K562 (cell line): ENCODE results near the gene ADAT3. TPM values are rescaled to one million over a fixed set of nuclear protein-coding genes. Genes with fewer than 3 reads are reported as not detected.

Experiments used
- CCNT2 ChIP-seq: IDR thresholded peaks from 2 replicates; pipeline ENCODE4 v1.6.1; 2011; ENCODE audit warnings: borderline replicate concordance, low read depth, mild to moderate bottlenecking, moderate library complexity, mixed read lengths, low read length; ENCODE audit not compliant: insufficient read length; ENCODE audit errors: extremely low read depth
- CREB3 ChIP-seq: fragments of 450-650 bp; conservative IDR thresholded peaks from 2 replicates; pipeline ENCODE4 v1.6.1; 2016; ENCODE audit warnings: missing genetic modification characterization, low read depth, mild to moderate bottlenecking, missing compliant biosample characterization, moderate library complexity
- CREM ChIP-seq: IDR thresholded peaks from 2 replicates; pipeline ENCODE4 v1.6.1; 2014; ENCODE audit warnings: antibody characterized with exemption, low read depth
- E2F3 ChIP-seq: fragments of 250-450 bp; sonication (Bioruptor Pico); IDR thresholded peaks from 2 replicates; pipeline ENCODE4 v1.4.0; 2020; ENCODE audit warnings: mild to moderate bottlenecking
- E2F8 ChIP-seq: fragments of 450-650 bp; IDR thresholded peaks from 2 replicates; pipeline ENCODE4 v1.7.1; 2018; ENCODE audit warnings: mild to moderate bottlenecking, low read depth; ENCODE audit not compliant: partially characterized antibody
- ELF4 ChIP-seq: fragments of 450-650 bp; formaldehyde crosslinking; IDR thresholded peaks from 2 replicates; pipeline ENCODE4 v1.4.0; 2022; ENCODE audit warnings: missing genetic modification characterization
- HDAC3 ChIP-seq: fragments of 450-650 bp; IDR thresholded peaks from 2 replicates; pipeline ENCODE4 v1.6.1; 2018; ENCODE audit warnings: borderline replicate concordance, mild to moderate bottlenecking, moderate library complexity; ENCODE audit not compliant: partially characterized antibody
- JUND ChIP-seq, 2 experiments: IDR thresholded peaks; 2 replicates in 1 of 2; 3 replicates in 1 of 2; pipeline ENCODE4 v1.6.1; 2011; ENCODE audit warnings: borderline replicate concordance in 2 of 2, low read depth in 2 of 2, low read length in 2 of 2, improper control_type of control experiment in 1 of 2, missing biosample characterization in 1 of 2, missing genetic modification characterization in 1 of 2, missing genetic modification reagents in 1 of 2
- MEIS2 ChIP-seq: fragments of 450-650 bp; IDR thresholded peaks from 2 replicates; pipeline ENCODE4 v1.6.1; 2014; ENCODE audit warnings: mild to moderate bottlenecking; ENCODE audit not compliant: partially characterized antibody
- NCOR1 ChIP-seq: fragments of 450-650 bp; IDR thresholded peaks from 2 replicates; pipeline ENCODE4 v1.6.1; 2016; ENCODE audit warnings: mild to moderate bottlenecking, moderate library complexity
- POU5F1 ChIP-seq: fragments of 150-350 bp; IDR thresholded peaks from 2 replicates; pipeline ENCODE4 v1.6.1; 2014; ENCODE audit warnings: borderline replicate concordance, low read length, low read depth, mild to moderate bottlenecking; ENCODE audit not compliant: partially characterized antibody
- RFX1 ChIP-seq: fragments of 450-650 bp; IDR thresholded peaks from 2 replicates; pipeline ENCODE4 v1.6.1; 2016; ENCODE audit warnings: mild to moderate bottlenecking, moderate library complexity
- RNF2 ChIP-seq: sonication (generic); IDR thresholded peaks from 2 replicates; pipeline ENCODE4 v1.6.1; 2016
- SIRT6 ChIP-seq: IDR thresholded peaks from one replicate; pipeline ENCODE4 v1.6.1; 2012; ENCODE audit warnings: low read depth, mild to moderate bottlenecking, control low read depth, inconsistent platforms, low read length, moderate library complexity
- SMARCA5 ChIP-seq: fragments of 450-650 bp; IDR thresholded peaks from 2 replicates; pipeline ENCODE4 v1.6.1; 2016
- ZBTB7A ChIP-seq: IDR thresholded peaks from 2 replicates; pipeline ENCODE4 v1.6.1; 2011; ENCODE audit warnings: low read depth, mild to moderate bottlenecking, low read length, moderate library complexity, borderline replicate concordance; ENCODE audit not compliant: control insufficient read depth
- ZC3H4 ChIP-seq: sonication (generic); formaldehyde crosslinking; IDR thresholded peaks from 2 replicates; pipeline ENCODE4 v1.9.0; 2021; ENCODE audit warnings: missing genetic modification reagents, borderline replicate concordance
- ZFP36 ChIP-seq: fragments of 150-350 bp; IDR thresholded peaks from 2 replicates; pipeline ENCODE4 v1.6.1; 2018; ENCODE audit warnings: low read length, low read depth; ENCODE audit not compliant: partially characterized antibody
- ZNF134 ChIP-seq: fragments of 250-450 bp; sonication (Bioruptor Pico); conservative IDR thresholded peaks from 2 replicates; pipeline ENCODE4 v1.4.0; 2020
- ZNF583 ChIP-seq: fragments of 250-450 bp; sonication (Bioruptor Pico); IDR thresholded peaks from 2 replicates; pipeline ENCODE4 v1.4.0; 2020
- ZNF778 ChIP-seq: fragments of 450-650 bp; formaldehyde crosslinking; IDR thresholded peaks from 2 replicates; pipeline ENCODE4 v1.4.0; 2020; ENCODE audit warnings: mild to moderate bottlenecking, moderate library complexity
- polyA plus RNA-seq, 8 experiments: library from polyadenylated mRNA; depleted of rRNA in 4 of 8; stranded (reverse) in 5 of 8; unstranded in 3 of 8; fragments of >200 nt; fragmentation: Nextera tagmentation in 2 of 8; fragmentation: Illumina TruSeq in 1 of 8; extraction: Ambion mirVana in 2 of 8; extraction: Trizol in 1 of 8; gene quantifications; 2 replicates each; pipeline versions ENCODE4 v1.2.1 to v1.2.3, GENCODE V29; 2011 to 2014; ENCODE audit warnings: inconsistent platforms in 1 of 8, missing spikeins in 1 of 8
- total RNA-seq, 7 experiments: library from RNA; depleted of rRNA in 6 of 7; stranded (reverse); fragments of >200 nt in 6 of 7; fragmentation: Illumina TruSeq in 2 of 7; extraction: Trizol in 2 of 7; gene quantifications; 2 replicates each; pipeline versions ENCODE4 v1.2.1 to v1.2.3, GENCODE V29; 2011 to 2021; ENCODE audit warnings: low replicate concordance in 1 of 7
- TF ChIP-seq, protein P1 (sequence below): sonication (generic); formaldehyde crosslinking; IDR thresholded peaks from 2 replicates; pipeline ENCODE4 v1.9.0; 2022; ENCODE audit warnings: mild to moderate bottlenecking, missing genetic modification reagents
- TF ChIP-seq, protein P2 (sequence below): fragments of 250-450 bp; sonication (Bioruptor Pico); IDR thresholded peaks from 2 replicates; pipeline ENCODE4 v1.4.0; 2020

Gene ADAT3
- total and polyA plus RNA-seq, 9 of the 15 experiments (the other 6 are each of a cell fraction or from before 2014, with no cell fraction given): 0.67 to 15.6 (median 7.8) TPM; not detected in 4

DNA sequence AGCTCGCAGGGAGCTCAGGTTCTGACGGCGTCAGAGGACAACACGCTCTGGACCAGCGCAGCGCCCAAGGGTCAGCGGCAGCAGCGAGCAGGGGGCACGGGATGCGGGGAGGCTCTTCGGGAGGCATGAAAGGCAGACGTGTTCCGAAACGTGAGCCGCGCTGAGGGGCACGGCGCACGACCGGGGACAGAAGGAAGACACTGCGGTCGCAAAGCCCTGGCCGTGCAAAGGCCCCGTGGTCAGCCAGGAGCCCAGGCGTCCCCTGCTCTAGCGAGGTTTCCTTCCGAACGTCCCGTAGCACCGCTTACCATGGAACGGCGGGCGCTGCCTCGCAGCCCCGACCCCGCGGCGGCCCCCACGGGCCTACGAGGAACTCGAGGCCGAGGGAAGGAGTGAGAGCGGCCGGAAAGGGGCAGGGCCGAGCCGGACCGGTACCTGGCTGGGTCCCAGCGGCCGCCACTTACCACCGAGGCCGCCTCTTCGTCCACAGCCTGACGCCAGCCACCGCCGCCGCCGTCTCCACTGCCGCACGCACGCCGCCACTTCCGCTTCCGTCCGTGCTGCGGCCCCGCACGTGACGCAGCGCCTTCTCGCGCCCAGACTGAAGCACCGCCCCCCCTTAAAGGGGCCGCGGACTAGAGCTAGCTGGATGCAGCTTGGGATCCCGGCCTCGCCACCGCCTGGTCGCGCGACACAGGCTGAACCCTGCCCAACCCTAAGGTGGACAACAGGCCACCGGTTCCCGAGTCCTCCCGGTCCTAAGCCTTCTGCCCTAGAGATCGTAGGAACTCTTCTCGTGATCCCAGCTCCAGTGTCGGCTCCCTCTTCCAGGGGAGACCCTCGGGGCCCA is 29.3 kb upstream of the ADAT3 start (continued):
- peak; percentile 95 for TF ChIP-seq E2F8
- TF ChIP-seq POU5F1: no peak
- peak; percentile 46; the same call in 1 of the 2 replicates for TF ChIP-seq NCOR1
- TF ChIP-seq JUND (IDR thresholded peaks at IDR 0.05; ENCODE audit: borderline replicate concordance, low read depth, low read length): peak; percentile 36; the same call in 1 of the 2 replicates
- no peak; the same call in 2 of the 3 replicates for TF ChIP-seq JUND (tag; IDR thresholded peaks at IDR 0.05; ENCODE audit: borderline replicate concordance, low read depth, low read length)
- TF ChIP-seq SIRT6: no peak
- TF ChIP-seq, protein P1, sequence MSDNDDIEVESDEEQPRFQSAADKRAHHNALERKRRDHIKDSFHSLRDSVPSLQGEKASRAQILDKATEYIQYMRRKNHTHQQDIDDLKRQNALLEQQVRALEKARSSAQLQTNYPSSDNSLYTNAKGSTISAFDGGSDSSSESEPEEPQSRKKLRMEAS (CRISPR knock-in tag): peak; percentile 99
- peak; percentile 43; the same call in 1 of the 2 replicates for TF ChIP-seq RNF2
- peak; percentile 46; the same call in 1 of the 2 replicates for TF ChIP-seq ZNF583 (CRISPR knock-in tag)
- no peak for TF ChIP-seq ZNF134 (CRISPR knock-in tag)
- peak; percentile 59; the same call in 1 of the 2 replicates for TF ChIP-seq SMARCA5
- TF ChIP-seq, protein P2, sequence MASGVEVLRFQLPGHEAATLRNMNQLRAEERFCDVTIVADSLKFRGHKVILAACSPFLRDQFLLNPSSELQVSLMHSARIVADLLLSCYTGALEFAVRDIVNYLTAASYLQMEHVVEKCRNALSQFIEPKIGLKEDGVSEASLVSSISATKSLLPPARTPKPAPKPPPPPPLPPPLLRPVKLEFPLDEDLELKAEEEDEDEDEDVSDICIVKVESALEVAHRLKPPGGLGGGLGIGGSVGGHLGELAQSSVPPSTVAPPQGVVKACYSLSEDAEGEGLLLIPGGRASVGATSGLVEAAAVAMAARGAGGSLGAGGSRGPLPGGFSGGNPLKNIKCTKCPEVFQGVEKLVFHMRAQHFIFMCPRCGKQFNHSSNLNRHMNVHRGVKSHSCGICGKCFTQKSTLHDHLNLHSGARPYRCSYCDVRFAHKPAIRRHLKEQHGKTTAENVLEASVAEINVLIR (CRISPR knock-in tag): no peak
- peak; percentile 98 for TF ChIP-seq CCNT2
- TF ChIP-seq ZC3H4 (CRISPR knock-in tag): peak; percentile 86; the same call in 1 of the 2 replicates
- TF ChIP-seq E2F3 (CRISPR knock-in tag): peak; percentile 76; the same call in 1 of the 2 replicates
- TF ChIP-seq ELF4 (CRISPR knock-in tag): peak; percentile 85; the same call in 1 of the 2 replicates
- TF ChIP-seq RFX1: no peak
- TF ChIP-seq ZNF778: no peak
- no peak for TF ChIP-seq MEIS2
- peak; percentile 94 for TF ChIP-seq CREM
- TF ChIP-seq CREB3 (tag): no peak
- TF ChIP-seq ZFP36: peak; percentile 14
- no peak for TF ChIP-seq HDAC3
- TF ChIP-seq ZBTB7A: peak; percentile 92
